ENCODE measurements around the gene TMEM164.
A peak's percentile ranks its signal among the peaks of the same experiment; 100 is the strongest.

The TMEM164 gene

GRCh38 chrX:110062919-110063318 is 60.0 kb downstream of the TMEM164 start:
- Histone ChIP-seq H3K9me3 (ENCODE audit: control insufficient read depth in 2 of 2, low read length in 2 of 2) (no peaks in the 10 kb centered on the region), H3K27me3 (ENCODE audit: control insufficient read depth in 2 of 2, insufficient read depth in 2 of 2, low read length in 2 of 2) (no peaks in the 10 kb centered on the region), H3K36me3 (ENCODE audit: control insufficient read depth in 2 of 2, insufficient read depth in 2 of 2, low read length in 2 of 2) (no peaks in the 10 kb centered on the region), H3K27ac (ENCODE audit: low read depth in 2 of 2, low read length in 2 of 2) (no peak overlapping the region), H3K4me1 (ENCODE audit: control insufficient read depth in 2 of 2, insufficient read depth in 2 of 2, low read length in 2 of 2) (no peaks in the 10 kb centered on the region), H3K9ac (ENCODE audit: low read depth in 1 of 2, low read length in 2 of 2) (no peak overlapping the region), H3K4me3 (ENCODE audit: low read length in 2 of 2) (no peak overlapping the region)

- no peak overlapping the region for H3K9ac ChIP-seq (ENCODE audit: low read depth in 1 of 2, low read length in 2 of 2)
- peaks cover 0 to 2% of the 10 kb centered on the region in 2 donors for H3K36me3 ChIP-seq (ENCODE audit: control insufficient read depth in 2 of 2, insufficient read depth in 2 of 2, low read length in 2 of 2)
- H3K27ac ChIP-seq (ENCODE audit: low read depth in 2 of 2, low read length in 2 of 2) = no peak overlapping the region
- H3K4me3 ChIP-seq (ENCODE audit: low read length in 2 of 2) = no peak overlapping the region
- H3K4me1 ChIP-seq (ENCODE audit: control insufficient read depth in 2 of 2, insufficient read depth in 2 of 2, low read length in 2 of 2) = no peaks in the 10 kb centered on the region
- no peaks in the 10 kb centered on the region for H3K9me3 ChIP-seq (ENCODE audit: control insufficient read depth in 2 of 2, low read length in 2 of 2)
- H3K27me3 ChIP-seq (ENCODE audit: control insufficient read depth in 2 of 2, insufficient read depth in 2 of 2, low read length in 2 of 2) = no peaks in the 10 kb centered on the region
These were observed 63.7 kb downstream of the TMEM164 start for GRCh38 chrX:110066488-110067225.

- no peak overlapping the region for H3K27ac ChIP-seq (ENCODE audit: low read depth in 2 of 2, low read length in 2 of 2)
- H3K4me1 ChIP-seq (ENCODE audit: control insufficient read depth in 2 of 2, insufficient read depth in 2 of 2, low read length in 2 of 2) = no peaks in the 10 kb centered on the region
- H3K9ac ChIP-seq (ENCODE audit: low read depth in 1 of 2, low read length in 2 of 2) = no peak overlapping the region
- no peak overlapping the region for H3K4me3 ChIP-seq (ENCODE audit: low read length in 2 of 2)
- H3K27me3 ChIP-seq (ENCODE audit: control insufficient read depth in 2 of 2, insufficient read depth in 2 of 2, low read length in 2 of 2) = no peaks in the 10 kb centered on the region
- peaks cover 0 to 2% of the 10 kb centered on the region in 2 donors for H3K9me3 ChIP-seq (ENCODE audit: control insufficient read depth in 2 of 2, low read length in 2 of 2)
- H3K36me3 ChIP-seq (ENCODE audit: control insufficient read depth in 2 of 2, insufficient read depth in 2 of 2, low read length in 2 of 2) = peaks cover 0 to 2% of the 10 kb centered on the region in 2 donors
These were observed 68.1 kb downstream of the TMEM164 start for GRCh38 chrX:110070970-110071369.

GRCh38 chrX:110081320-110081719 is 78.4 kb downstream of the TMEM164 start:
- H3K27ac ChIP-seq (ENCODE audit: low read depth in 2 of 2, low read length in 2 of 2) = no peak overlapping the region
- H3K4me3 ChIP-seq (ENCODE audit: low read length in 2 of 2) = no peak overlapping the region
- no peaks in the 10 kb centered on the region for H3K9me3 ChIP-seq (ENCODE audit: control insufficient read depth in 2 of 2, low read length in 2 of 2)
- no peak overlapping the region for H3K9ac ChIP-seq (ENCODE audit: low read depth in 1 of 2, low read length in 2 of 2)
- H3K36me3 ChIP-seq (ENCODE audit: control insufficient read depth in 2 of 2, insufficient read depth in 2 of 2, low read length in 2 of 2) = no peaks in the 10 kb centered on the region
- no peaks in the 10 kb centered on the region for H3K4me1 ChIP-seq (ENCODE audit: control insufficient read depth in 2 of 2, insufficient read depth in 2 of 2, low read length in 2 of 2)
- no peaks in the 10 kb centered on the region for H3K27me3 ChIP-seq (ENCODE audit: control insufficient read depth in 2 of 2, insufficient read depth in 2 of 2, low read length in 2 of 2)

- H3K27ac ChIP-seq (ENCODE audit: low read depth in 2 of 2, low read length in 2 of 2) = no peak overlapping the region
- H3K27me3 ChIP-seq (ENCODE audit: control insufficient read depth in 2 of 2, insufficient read depth in 2 of 2, low read length in 2 of 2) = no peaks in the 10 kb centered on the region
- no peaks in the 10 kb centered on the region for H3K9me3 ChIP-seq (ENCODE audit: control insufficient read depth in 2 of 2, low read length in 2 of 2)
- H3K4me3 ChIP-seq (ENCODE audit: low read length in 2 of 2) = no peak overlapping the region
- no peaks in the 10 kb centered on the region for H3K4me1 ChIP-seq (ENCODE audit: control insufficient read depth in 2 of 2, insufficient read depth in 2 of 2, low read length in 2 of 2)
- no peaks in the 10 kb centered on the region for H3K36me3 ChIP-seq (ENCODE audit: control insufficient read depth in 2 of 2, insufficient read depth in 2 of 2, low read length in 2 of 2)
- no peak overlapping the region for H3K9ac ChIP-seq (ENCODE audit: low read depth in 1 of 2, low read length in 2 of 2)
These were observed 78.8 kb downstream of the TMEM164 start for GRCh38 chrX:110081740-110082139.

- H3K27ac ChIP-seq (ENCODE audit: low read depth in 2 of 2, low read length in 2 of 2) = no peak overlapping the region
- no peaks in the 10 kb centered on the region for H3K9me3 ChIP-seq (ENCODE audit: control insufficient read depth in 2 of 2, low read length in 2 of 2)
- no peak overlapping the region for H3K9ac ChIP-seq (ENCODE audit: low read depth in 1 of 2, low read length in 2 of 2)
These were observed 79.2 kb downstream of the TMEM164 start for GRCh38 chrX:110082161-110082560.

GRCh38 chrX:110086162-110086915 is 83.4 kb downstream of the TMEM164 start:
- H3K4me1 ChIP-seq (ENCODE audit: control insufficient read depth in 2 of 2, insufficient read depth in 2 of 2, low read length in 2 of 2) = no peaks in the 10 kb centered on the region
- no peak overlapping the region for H3K9ac ChIP-seq (ENCODE audit: low read depth in 1 of 2, low read length in 2 of 2)
- H3K4me3 ChIP-seq (ENCODE audit: low read length in 2 of 2) = no peak overlapping the region
- H3K9me3 ChIP-seq (ENCODE audit: control insufficient read depth in 2 of 2, low read length in 2 of 2) = no peaks in the 10 kb centered on the region
- H3K27ac ChIP-seq (ENCODE audit: low read depth in 2 of 2, low read length in 2 of 2) = no peak overlapping the region
- no peaks in the 10 kb centered on the region for H3K27me3 ChIP-seq (ENCODE audit: control insufficient read depth in 2 of 2, insufficient read depth in 2 of 2, low read length in 2 of 2)
- no peaks in the 10 kb centered on the region for H3K36me3 ChIP-seq (ENCODE audit: control insufficient read depth in 2 of 2, insufficient read depth in 2 of 2, low read length in 2 of 2)

More at GRCh38 chrX:110082161-110082560, 79.2 kb downstream of the TMEM164 start:
- Histone ChIP-seq H3K4me1 (ENCODE audit: control insufficient read depth in 2 of 2, insufficient read depth in 2 of 2, low read length in 2 of 2) (no peaks in the 10 kb centered on the region), H3K27me3 (ENCODE audit: control insufficient read depth in 2 of 2, insufficient read depth in 2 of 2, low read length in 2 of 2) (no peaks in the 10 kb centered on the region), H3K4me3 (ENCODE audit: low read length in 2 of 2) (no peak overlapping the region), H3K36me3 (ENCODE audit: control insufficient read depth in 2 of 2, insufficient read depth in 2 of 2, low read length in 2 of 2) (no peaks in the 10 kb centered on the region)

- Histone ChIP-seq H3K9me3 (ENCODE audit: control insufficient read depth in 2 of 2, low read length in 2 of 2) (no peaks in the 10 kb centered on the region), H3K27ac (ENCODE audit: low read depth in 2 of 2, low read length in 2 of 2) (peak overlapping the region; percentile 7 to 49), H3K4me1 (ENCODE audit: control insufficient read depth in 2 of 2, insufficient read depth in 2 of 2, low read length in 2 of 2) (no peaks in the 10 kb centered on the region), H3K4me3 (ENCODE audit: low read length in 2 of 2) (no peak overlapping the region), H3K27me3 (ENCODE audit: control insufficient read depth in 2 of 2, insufficient read depth in 2 of 2, low read length in 2 of 2) (no peaks in the 10 kb centered on the region), H3K9ac (ENCODE audit: low read depth in 1 of 2, low read length in 2 of 2) (no peak overlapping the region), H3K36me3 (ENCODE audit: control insufficient read depth in 2 of 2, insufficient read depth in 2 of 2, low read length in 2 of 2) (no peaks in the 10 kb centered on the region)
These were observed 84.1 kb downstream of the TMEM164 start for GRCh38 chrX:110086916-110087484.

- no peaks in the 10 kb centered on the region for H3K36me3 ChIP-seq (ENCODE audit: control insufficient read depth in 2 of 2, insufficient read depth in 2 of 2, low read length in 2 of 2)
- H3K9ac ChIP-seq (ENCODE audit: low read depth in 1 of 2, low read length in 2 of 2) = no peak overlapping the region
- no peak overlapping the region for H3K4me3 ChIP-seq (ENCODE audit: low read length in 2 of 2)
- peak overlapping the region; percentile 7 to 49 for H3K27ac ChIP-seq (ENCODE audit: low read depth in 2 of 2, low read length in 2 of 2)
- H3K27me3 ChIP-seq (ENCODE audit: control insufficient read depth in 2 of 2, insufficient read depth in 2 of 2, low read length in 2 of 2) = no peaks in the 10 kb centered on the region
- H3K9me3 ChIP-seq (ENCODE audit: control insufficient read depth in 2 of 2, low read length in 2 of 2) = no peaks in the 10 kb centered on the region
- H3K4me1 ChIP-seq (ENCODE audit: control insufficient read depth in 2 of 2, insufficient read depth in 2 of 2, low read length in 2 of 2) = no peaks in the 10 kb centered on the region
These were observed 84.8 kb downstream of the TMEM164 start for GRCh38 chrX:110087485-110088356.
